GM12891 (cell line): ENCODE measurements around the gene SPIRE2.

Experiments used
- PAX5 ChIP-seq: IDR thresholded peaks from 2 replicates; pipeline ENCODE4 v1.6.1; 2011; ENCODE audit warnings: low read length, moderate library complexity, mild to moderate bottlenecking; ENCODE audit not compliant: insufficient read depth, severe bottlenecking
- POLR2A ChIP-seq: IDR thresholded peaks from 2 replicates; pipeline ENCODE4 v1.6.1; 2011; ENCODE audit warnings: low read depth, low read length, control low read depth
- POLR2AphosphoS5 ChIP-seq: IDR thresholded peaks from 2 replicates; pipeline ENCODE4 v1.6.1; 2011; ENCODE audit warnings: low read depth, low read length, control low read depth
- SPI1 ChIP-seq: IDR thresholded peaks from 2 replicates; pipeline ENCODE4 v1.6.1; 2011; ENCODE audit warnings: low read depth, low read length, control low read depth
- TAF1 ChIP-seq: IDR thresholded peaks from 2 replicates; pipeline ENCODE4 v1.6.1; 2011; ENCODE audit warnings: low read depth, low read length, control low read depth

GRCh38 chr16:89829630-89830437, 1.6 kb downstream of the SPIRE2 start:
- TF ChIP-seq POLR2A: no peak
- no peak for TF ChIP-seq POLR2AphosphoS5
- no peak for TF ChIP-seq PAX5
- TF ChIP-seq SPI1: no peak
- TF ChIP-seq TAF1: no peak
